ENCODE measurements around the gene ZNF780B.

The ZNF780B gene

GRCh38 chr19:40005691-40006272 is 50.2 kb downstream of the ZNF780B start:
- WGBS, 2 experiments: 96 to 97% methylated on average over 4 of the region's 4 CpGs
- no peak overlapping the region for H3K4me3 ChIP-seq (ENCODE audit: insufficient read depth, low read depth, low read length)
- peaks cover 13% of the 10 kb centered on the region for H3K36me3 ChIP-seq (ENCODE audit: control insufficient read depth, insufficient read depth, low read length)
- no peaks in the 10 kb centered on the region for H3K27me3 ChIP-seq (ENCODE audit: control insufficient read depth, insufficient read depth, low read length, poor library complexity, severe bottlenecking)
- no peaks in the 10 kb centered on the region for H3K4me1 ChIP-seq (ENCODE audit: control insufficient read depth, insufficient read depth, low read length)
- no peak overlapping the region for H3K27ac ChIP-seq (ENCODE audit: insufficient read depth, low read depth, low read length, poor library complexity, severe bottlenecking)
- no peaks in the 10 kb centered on the region for H3K9me3 ChIP-seq (ENCODE audit: control insufficient read depth, low read length)

DNA sequence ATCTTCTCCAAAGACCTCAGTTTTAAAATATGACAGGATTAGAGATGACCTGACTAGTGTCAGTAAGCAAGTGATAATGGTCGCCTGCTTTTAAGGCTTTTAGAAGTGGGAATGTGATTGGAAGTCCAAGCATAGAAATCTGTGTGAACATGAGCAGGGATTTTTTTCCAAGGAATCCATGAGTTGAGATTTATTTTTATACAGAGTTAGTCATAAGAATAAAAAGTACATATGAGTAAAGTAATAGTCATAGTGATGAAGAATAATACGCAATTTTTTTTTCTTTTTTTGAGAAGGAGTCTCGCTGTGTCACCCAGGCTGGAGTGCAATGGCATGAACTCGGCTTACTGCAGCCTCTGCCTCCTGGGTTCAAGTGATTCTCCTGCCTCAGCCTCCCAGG is 57.5 kb downstream of the ZNF780B start:
- Histone ChIP-seq H3K4me3 (ENCODE audit: insufficient read depth, low read depth, low read length) (no peak overlapping the region), H3K27ac (ENCODE audit: insufficient read depth, low read depth, low read length, poor library complexity, severe bottlenecking) (no peak overlapping the region), H3K4me1 (ENCODE audit: control insufficient read depth, insufficient read depth, low read length) (peaks cover 4% of the 10 kb centered on the region), H3K9me3 (ENCODE audit: control insufficient read depth, low read length) (no peaks in the 10 kb centered on the region), H3K27me3 (ENCODE audit: control insufficient read depth, insufficient read depth, low read length, poor library complexity, severe bottlenecking) (no peaks in the 10 kb centered on the region), H3K36me3 (ENCODE audit: control insufficient read depth, insufficient read depth, low read length) (no peaks in the 10 kb centered on the region)
- 90 to 95% methylated on average over 4 of the region's 4 CpGs for WGBS, 2 experiments

GRCh38 chr19:39997638-39998216 is 58.3 kb downstream of the ZNF780B start:
- no peaks in the 10 kb centered on the region for H3K27me3 ChIP-seq (ENCODE audit: control insufficient read depth, insufficient read depth, low read length, poor library complexity, severe bottlenecking)
- peaks cover 4% of the 10 kb centered on the region for H3K4me1 ChIP-seq (ENCODE audit: control insufficient read depth, insufficient read depth, low read length)
- 93% methylated on average over 5 of the region's 5 CpGs for WGBS, 2 experiments
- H3K9me3 ChIP-seq (ENCODE audit: control insufficient read depth, low read length): no peaks in the 10 kb centered on the region
- no peak overlapping the region for H3K27ac ChIP-seq (ENCODE audit: insufficient read depth, low read depth, low read length, poor library complexity, severe bottlenecking)
- H3K4me3 ChIP-seq (ENCODE audit: insufficient read depth, low read depth, low read length): peak overlapping the region; percentile 84
- H3K36me3 ChIP-seq (ENCODE audit: control insufficient read depth, insufficient read depth, low read length): no peaks in the 10 kb centered on the region

DNA sequence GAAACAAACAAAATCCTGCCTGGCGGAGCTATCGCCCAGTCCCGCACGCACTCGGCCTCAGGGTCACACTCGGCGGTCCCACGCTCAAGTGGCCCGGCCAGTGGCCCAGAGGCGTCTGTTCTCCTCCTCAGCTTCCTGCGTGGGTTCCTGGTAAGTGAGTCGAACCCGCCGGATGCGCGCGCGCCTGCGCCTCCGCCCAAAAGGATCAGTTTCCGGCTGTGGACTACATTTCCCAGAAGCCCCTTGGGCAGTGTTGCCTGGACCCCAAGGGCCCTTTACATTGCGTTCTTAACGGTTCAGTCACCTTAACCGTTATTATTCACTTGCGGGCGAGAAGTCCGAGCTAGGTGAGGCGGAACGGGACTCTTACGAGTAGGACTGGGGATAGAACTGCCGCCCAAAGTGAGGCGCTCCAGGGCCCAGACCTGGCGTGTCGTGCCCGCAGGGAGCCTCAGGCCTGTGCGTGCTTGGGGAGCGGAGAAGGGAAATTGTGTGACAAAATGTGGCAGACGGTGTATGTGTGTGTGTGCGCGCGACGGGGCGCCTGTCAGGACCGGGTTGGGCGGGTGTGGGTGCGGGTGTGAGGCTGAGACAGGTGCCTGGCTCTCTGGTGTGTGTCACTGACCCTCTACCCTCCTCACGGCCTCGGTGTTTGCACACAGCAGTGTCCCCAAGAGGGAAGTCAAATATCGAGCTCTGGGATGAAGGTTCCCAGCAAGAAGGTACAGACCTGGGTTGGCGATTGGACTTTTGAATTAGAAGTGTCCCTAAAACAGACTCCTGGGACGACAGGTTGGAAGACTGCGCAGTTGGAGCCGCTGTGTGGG is 59.0 kb downstream of the ZNF780B start, which contains the start of gene ZNF546:
ZNF546 (plus strand) TSS at position 250 of the 827 bp plus-strand sequence. CDS start 1,267 bp downstream, outside the sequence.
- WGBS, 2 experiments: 8 to 9% methylated on average over 53 of the region's 53 CpGs
- no peaks in the 10 kb centered on the region for H3K9me3 ChIP-seq (ENCODE audit: control insufficient read depth, low read length)
- peak within 1 kb of the TSS; percentile 84 for H3K4me3 ChIP-seq (ENCODE audit: insufficient read depth, low read depth, low read length)
- H3K27me3 ChIP-seq (ENCODE audit: control insufficient read depth, insufficient read depth, low read length, poor library complexity, severe bottlenecking): no peaks in the 10 kb centered on the region
- H3K36me3 ChIP-seq (ENCODE audit: control insufficient read depth, insufficient read depth, low read length): no peaks in the 10 kb centered on the region
- peaks cover 4% of the 10 kb centered on the region for H3K4me1 ChIP-seq (ENCODE audit: control insufficient read depth, insufficient read depth, low read length)
- H3K27ac ChIP-seq (ENCODE audit: insufficient read depth, low read depth, low read length, poor library complexity, severe bottlenecking): no peak within 1 kb of the TSS

- no peaks in the 10 kb centered on the region for H3K27me3 ChIP-seq (ENCODE audit: control insufficient read depth, insufficient read depth, low read length, poor library complexity, severe bottlenecking)
- WGBS, 2 experiments: 11% methylated on average over 19 of the region's 19 CpGs
- H3K4me1 ChIP-seq (ENCODE audit: control insufficient read depth, insufficient read depth, low read length): peaks cover 4% of the 10 kb centered on the region
- H3K9me3 ChIP-seq (ENCODE audit: control insufficient read depth, low read length): no peaks in the 10 kb centered on the region
- no peaks in the 10 kb centered on the region for H3K36me3 ChIP-seq (ENCODE audit: control insufficient read depth, insufficient read depth, low read length)
- H3K27ac ChIP-seq (ENCODE audit: insufficient read depth, low read depth, low read length, poor library complexity, severe bottlenecking): no peak overlapping the region
- H3K4me3 ChIP-seq (ENCODE audit: insufficient read depth, low read depth, low read length): peak overlapping the region; percentile 84
These were observed 59.7 kb downstream of the ZNF780B start for GRCh38 chr19:39996218-39996810.

DNA sequence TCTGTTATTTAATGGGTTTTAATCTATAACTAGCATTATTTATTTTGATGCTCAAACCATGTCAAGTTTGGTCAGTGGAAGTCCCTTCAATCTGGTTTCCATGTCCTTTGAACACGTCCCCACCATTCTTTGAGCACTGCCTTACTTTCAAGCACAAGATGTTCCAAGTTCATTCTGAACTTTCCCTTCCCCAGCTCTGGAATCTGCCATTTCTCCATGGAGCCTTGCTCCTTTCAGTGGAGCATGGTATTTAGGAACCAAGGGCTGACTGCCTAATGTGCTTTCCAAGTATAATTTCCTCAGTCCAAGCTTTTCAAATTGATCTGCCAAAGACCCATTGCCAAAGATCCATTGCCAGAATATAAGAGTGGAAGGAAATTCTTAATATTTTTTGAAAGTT is 60.2 kb downstream of the ZNF780B start:
- Histone ChIP-seq H3K4me3 (ENCODE audit: insufficient read depth, low read depth, low read length) (peak overlapping the region; percentile 84), H3K27me3 (ENCODE audit: control insufficient read depth, insufficient read depth, low read length, poor library complexity, severe bottlenecking) (no peaks in the 10 kb centered on the region), H3K4me1 (ENCODE audit: control insufficient read depth, insufficient read depth, low read length) (peaks cover 4% of the 10 kb centered on the region), H3K36me3 (ENCODE audit: control insufficient read depth, insufficient read depth, low read length) (no peaks in the 10 kb centered on the region), H3K27ac (ENCODE audit: insufficient read depth, low read depth, low read length, poor library complexity, severe bottlenecking) (no peak overlapping the region), H3K9me3 (ENCODE audit: control insufficient read depth, low read length) (no peaks in the 10 kb centered on the region)
- WGBS, 2 experiments: 91 to 94% methylated on average over 1 of the region's 1 CpG

DNA sequence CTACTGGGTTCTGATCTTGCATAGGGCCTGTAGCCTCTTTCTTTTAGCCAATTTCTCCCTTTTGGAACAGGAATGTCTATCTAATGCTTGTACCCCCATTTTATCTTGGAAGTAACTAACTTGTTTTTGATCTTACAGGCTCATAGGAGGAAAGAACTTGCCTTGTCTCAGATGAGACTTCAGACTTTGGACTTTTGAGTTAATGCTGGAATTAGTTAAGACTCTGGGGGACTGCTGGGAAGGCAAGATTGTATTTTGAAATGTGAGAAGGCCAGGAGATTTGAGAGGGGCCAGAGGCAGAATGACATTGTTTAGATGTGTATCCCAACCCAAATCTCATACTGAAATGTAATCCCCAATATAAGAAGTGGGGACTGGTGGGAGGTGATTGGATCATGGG is 61.7 kb downstream of the ZNF780B start:
- no peak overlapping the region for H3K27ac ChIP-seq (ENCODE audit: insufficient read depth, low read depth, low read length, poor library complexity, severe bottlenecking)
- peaks cover 4% of the 10 kb centered on the region for H3K4me1 ChIP-seq (ENCODE audit: control insufficient read depth, insufficient read depth, low read length)
- H3K36me3 ChIP-seq (ENCODE audit: control insufficient read depth, insufficient read depth, low read length): no peaks in the 10 kb centered on the region
- H3K9me3 ChIP-seq (ENCODE audit: control insufficient read depth, low read length): no peaks in the 10 kb centered on the region
- H3K4me3 ChIP-seq (ENCODE audit: insufficient read depth, low read depth, low read length): no peak overlapping the region
- no peaks in the 10 kb centered on the region for H3K27me3 ChIP-seq (ENCODE audit: control insufficient read depth, insufficient read depth, low read length, poor library complexity, severe bottlenecking)

- 93 to 95% methylated on average over 1 of the region's 1 CpG for WGBS, 2 experiments
These were observed 62.4 kb downstream of the ZNF780B start for GRCh38 chr19:39993605-39994004.

DNA sequence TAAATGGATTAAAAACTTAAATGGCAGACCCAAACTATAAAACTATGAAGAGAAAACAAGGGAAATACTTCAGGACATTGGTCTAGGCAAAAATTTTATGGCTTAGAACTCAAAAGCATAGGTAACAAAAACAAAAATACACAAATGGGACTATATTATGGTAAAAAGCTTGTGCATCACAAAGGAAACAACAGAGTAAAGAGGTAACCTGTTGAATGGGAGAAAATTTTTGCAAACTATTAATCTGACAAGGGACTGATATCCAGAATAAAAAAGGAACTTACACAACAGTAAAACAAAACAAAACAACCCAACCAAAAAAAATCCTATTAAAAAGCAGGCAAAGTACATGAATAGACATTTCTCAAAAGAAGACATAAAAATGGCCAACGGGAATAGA is 68.4 kb downstream of the ZNF780B start:
- Histone ChIP-seq H3K4me1 (ENCODE audit: control insufficient read depth, insufficient read depth, low read length) (no peaks in the 10 kb centered on the region), H3K36me3 (ENCODE audit: control insufficient read depth, insufficient read depth, low read length) (no peaks in the 10 kb centered on the region), H3K9me3 (ENCODE audit: control insufficient read depth, low read length) (no peaks in the 10 kb centered on the region), H3K27me3 (ENCODE audit: control insufficient read depth, insufficient read depth, low read length, poor library complexity, severe bottlenecking) (no peaks in the 10 kb centered on the region), H3K4me3 (ENCODE audit: insufficient read depth, low read depth, low read length) (no peak overlapping the region), H3K27ac (ENCODE audit: insufficient read depth, low read depth, low read length, poor library complexity, severe bottlenecking) (no peak overlapping the region)
- WGBS, 2 experiments: 100% methylated on average over 1 of the region's 1 CpG

More at GRCh38 chr19:39993605-39994004, 62.4 kb downstream of the ZNF780B start:
- Histone ChIP-seq H3K4me1 (ENCODE audit: control insufficient read depth, insufficient read depth, low read length) (peaks cover 4% of the 10 kb centered on the region), H3K27ac (ENCODE audit: insufficient read depth, low read depth, low read length, poor library complexity, severe bottlenecking) (no peak overlapping the region), H3K4me3 (ENCODE audit: insufficient read depth, low read depth, low read length) (no peak overlapping the region), H3K36me3 (ENCODE audit: control insufficient read depth, insufficient read depth, low read length) (no peaks in the 10 kb centered on the region), H3K9me3 (ENCODE audit: control insufficient read depth, low read length) (no peaks in the 10 kb centered on the region), H3K27me3 (ENCODE audit: control insufficient read depth, insufficient read depth, low read length, poor library complexity, severe bottlenecking) (no peaks in the 10 kb centered on the region)

DNA sequence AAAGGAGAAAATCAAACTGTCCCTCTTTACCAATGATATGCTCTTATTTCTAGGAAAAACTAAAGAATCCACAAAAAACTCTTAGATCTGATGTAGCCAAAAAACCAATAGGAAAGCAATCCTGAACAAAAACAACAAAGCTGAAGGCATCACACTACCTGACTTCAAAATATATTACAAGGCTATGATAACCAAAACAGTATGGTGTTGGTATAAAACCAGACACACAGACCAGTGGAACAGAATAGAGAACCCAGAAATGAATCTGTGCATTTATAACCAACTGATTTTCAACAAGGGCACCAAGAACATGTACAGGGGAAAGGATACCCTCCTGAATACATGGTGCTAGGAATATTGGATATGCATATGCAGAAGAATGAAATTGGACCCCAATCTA is 68.9 kb downstream of the ZNF780B start:
- no peak overlapping the region for H3K4me3 ChIP-seq (ENCODE audit: insufficient read depth, low read depth, low read length)
- no peaks in the 10 kb centered on the region for H3K9me3 ChIP-seq (ENCODE audit: control insufficient read depth, low read length)
- H3K36me3 ChIP-seq (ENCODE audit: control insufficient read depth, insufficient read depth, low read length): no peaks in the 10 kb centered on the region
- H3K27me3 ChIP-seq (ENCODE audit: control insufficient read depth, insufficient read depth, low read length, poor library complexity, severe bottlenecking): no peaks in the 10 kb centered on the region
- no peak overlapping the region for H3K27ac ChIP-seq (ENCODE audit: insufficient read depth, low read depth, low read length, poor library complexity, severe bottlenecking)
- no peaks in the 10 kb centered on the region for H3K4me1 ChIP-seq (ENCODE audit: control insufficient read depth, insufficient read depth, low read length)

Measured in ectodermal cell (in vitro differentiated cells).